K562 (cell line): ENCODE results near the gene ST3GAL3. TPM values are rescaled to one million over a fixed set of nuclear protein-coding genes. Genes with fewer than 3 reads are reported as not detected.

ENCODE experiments used
- CBX1 ChIP-seq: sonication (generic); IDR thresholded peaks from 2 replicates; pipeline ENCODE4 v1.6.1; 2016; ENCODE audit warnings: antibody characterized with exemption, low read depth, mild to moderate bottlenecking
- CBX3 ChIP-seq, 2 experiments: IDR thresholded peaks; 1 replicate in 1 of 2; 2 replicates in 1 of 2; pipeline ENCODE4 v1.6.1; 2012; ENCODE audit warnings: inconsistent platforms in 2 of 2, low read length in 2 of 2, borderline replicate concordance in 1 of 2, control low read depth in 1 of 2
- CHD4 ChIP-seq: fragments of 200-600 bp; sonication (generic); IDR thresholded peaks from 3 replicates; pipeline ENCODE4 v1.6.1; 2012; ENCODE audit warnings: low read depth, mild to moderate bottlenecking, mixed read lengths, low read length, inconsistent platforms; ENCODE audit not compliant: insufficient read depth, insufficient replicate concordance, poor library complexity, severe bottlenecking
- ETS2 ChIP-seq: IDR thresholded peaks from 2 replicates; pipeline ENCODE4 v1.6.1; 2016; ENCODE audit warnings: borderline replicate concordance, missing genetic modification characterization, mild to moderate bottlenecking, moderate library complexity, missing compliant biosample characterization; ENCODE audit not compliant: poor library complexity, severe bottlenecking
- EZH2 ChIP-seq: IDR thresholded peaks from 2 replicates; pipeline ENCODE4 v1.6.1; 2012; ENCODE audit warnings: low read depth, mild to moderate bottlenecking, inconsistent platforms, low read length, borderline replicate concordance
- HNRNPLL ChIP-seq: fragments of 200-400 bp; formaldehyde crosslinking; IDR thresholded peaks from 2 replicates; pipeline ENCODE4 v1.6.1; 2017; ENCODE audit warnings: low read length, low read depth, mild to moderate bottlenecking; ENCODE audit not compliant: poor library complexity, severe bottlenecking
- KAT7 ChIP-seq: sonication (generic); formaldehyde crosslinking; IDR thresholded peaks from 2 replicates; pipeline ENCODE4 v1.8.0; 2022; ENCODE audit warnings: missing genetic modification reagents, mild to moderate bottlenecking, borderline replicate concordance
- NFE2L1 ChIP-seq: fragments of 450-650 bp; IDR thresholded peaks from 2 replicates; pipeline ENCODE4 v1.6.1; 2016; ENCODE audit warnings: missing genetic modification characterization, low read depth, mild to moderate bottlenecking, missing compliant biosample characterization, moderate library complexity, borderline replicate concordance
- NR2C2 ChIP-seq, 2 experiments: fragments of 200-800 bp in 1 of 2; sonication (Bioruptor generic) in 1 of 2; sonication (generic) in 1 of 2; formaldehyde crosslinking in 1 of 2; IDR thresholded peaks; 2 replicates each; pipeline versions ENCODE4 v1.6.1 to v1.8.0; 2016 to 2022; ENCODE audit warnings: mild to moderate bottlenecking in 1 of 2, missing compliant biosample characterization in 1 of 2, missing genetic modification characterization in 1 of 2, missing genetic modification reagents in 1 of 2
- PCBP1 ChIP-seq: fragments of 200-400 bp; formaldehyde crosslinking; IDR thresholded peaks from 2 replicates; pipeline ENCODE4 v1.6.1; 2018; ENCODE audit warnings: mild to moderate bottlenecking, low read depth, low read length; ENCODE audit not compliant: poor library complexity, severe bottlenecking
- POLR2B ChIP-seq: fragments of 450-650 bp; IDR thresholded peaks from 2 replicates; pipeline ENCODE4 v1.6.1; 2018; ENCODE audit warnings: low read depth; ENCODE audit not compliant: partially characterized antibody
- RFX5 ChIP-seq: IDR thresholded peaks from 2 replicates; pipeline ENCODE4 v1.6.1; 2011; ENCODE audit warnings: low read depth, mild to moderate bottlenecking, improper control_type of control experiment, low read length
- TCFL5 ChIP-seq: fragments of 250-450 bp; sonication (Bioruptor Pico); conservative IDR thresholded peaks from 2 replicates; pipeline ENCODE4 v1.6.1; 2021; ENCODE audit warnings: mild to moderate bottlenecking, moderate library complexity, matching md5 sums
- TSC22D4 ChIP-seq: fragments of 450-650 bp; IDR thresholded peaks from 2 replicates; pipeline ENCODE4 v1.6.1; 2016; ENCODE audit warnings: missing genetic modification characterization, missing biosample characterization, control low read depth
- ZNF143 ChIP-seq: sonication (generic); formaldehyde crosslinking; IDR thresholded peaks from 2 replicates; pipeline ENCODE4 v1.9.0; 2022; ENCODE audit warnings: mild to moderate bottlenecking, missing genetic modification reagents
- polyA plus RNA-seq, 8 experiments: library from polyadenylated mRNA; depleted of rRNA in 4 of 8; stranded (reverse) in 5 of 8; unstranded in 3 of 8; fragments of >200 nt; fragmentation: Nextera tagmentation in 2 of 8; fragmentation: Illumina TruSeq in 1 of 8; extraction: Ambion mirVana in 2 of 8; extraction: Trizol in 1 of 8; gene quantifications; 2 replicates each; pipeline versions ENCODE4 v1.2.1 to v1.2.3, GENCODE V29; 2011 to 2014; ENCODE audit warnings: inconsistent platforms in 1 of 8, missing spikeins in 1 of 8
- total RNA-seq, 7 experiments: library from RNA; depleted of rRNA in 6 of 7; stranded (reverse); fragments of >200 nt in 6 of 7; fragmentation: Illumina TruSeq in 2 of 7; extraction: Trizol in 2 of 7; gene quantifications; 2 replicates each; pipeline versions ENCODE4 v1.2.1 to v1.2.3, GENCODE V29; 2011 to 2021; ENCODE audit warnings: low replicate concordance in 1 of 7
- TF ChIP-seq, protein P1 (sequence below): IDR thresholded peaks from 3 replicates; pipeline ENCODE4 v1.6.1; 2011; ENCODE audit warnings: borderline replicate concordance, mild to moderate bottlenecking, moderate library complexity; ENCODE audit not compliant: insufficient read length; ENCODE audit errors: extremely low read depth
- TF ChIP-seq, protein P2 (sequence below): sonication (generic); formaldehyde crosslinking; IDR thresholded peaks from 2 replicates; pipeline ENCODE4 v1.5.0; 2020; ENCODE audit warnings: missing genetic modification reagents
- TF ChIP-seq, protein P3 (sequence below): sonication (generic); formaldehyde crosslinking; IDR thresholded peaks from 2 replicates; pipeline ENCODE4 v1.8.0; 2022; ENCODE audit warnings: missing genetic modification reagents, mild to moderate bottlenecking, moderate library complexity, borderline replicate concordance
- TF ChIP-seq, protein P4 (sequence below), 3 experiments: IDR thresholded peaks in 2 of 3; conservative IDR thresholded peaks in 1 of 3; 2 replicates each; pipeline ENCODE4 v1.5.1; 2011 to 2012; ENCODE audit warnings: low read length in 3 of 3, mild to moderate bottlenecking in 3 of 3, control low read depth in 2 of 3, improper control_type of control experiment in 1 of 3, inconsistent platforms in 1 of 3, low read depth in 1 of 3, mixed read lengths in 1 of 3, moderate library complexity in 1 of 3; ENCODE audit not compliant: insufficient read depth in 2 of 3

The ST3GAL3 gene
- total and polyA plus RNA-seq, 9 of the 15 experiments (the other 6 are each of a cell fraction or from before 2014, with no cell fraction given): 1.2 to 18.9 (median 11.0) TPM

DNA sequence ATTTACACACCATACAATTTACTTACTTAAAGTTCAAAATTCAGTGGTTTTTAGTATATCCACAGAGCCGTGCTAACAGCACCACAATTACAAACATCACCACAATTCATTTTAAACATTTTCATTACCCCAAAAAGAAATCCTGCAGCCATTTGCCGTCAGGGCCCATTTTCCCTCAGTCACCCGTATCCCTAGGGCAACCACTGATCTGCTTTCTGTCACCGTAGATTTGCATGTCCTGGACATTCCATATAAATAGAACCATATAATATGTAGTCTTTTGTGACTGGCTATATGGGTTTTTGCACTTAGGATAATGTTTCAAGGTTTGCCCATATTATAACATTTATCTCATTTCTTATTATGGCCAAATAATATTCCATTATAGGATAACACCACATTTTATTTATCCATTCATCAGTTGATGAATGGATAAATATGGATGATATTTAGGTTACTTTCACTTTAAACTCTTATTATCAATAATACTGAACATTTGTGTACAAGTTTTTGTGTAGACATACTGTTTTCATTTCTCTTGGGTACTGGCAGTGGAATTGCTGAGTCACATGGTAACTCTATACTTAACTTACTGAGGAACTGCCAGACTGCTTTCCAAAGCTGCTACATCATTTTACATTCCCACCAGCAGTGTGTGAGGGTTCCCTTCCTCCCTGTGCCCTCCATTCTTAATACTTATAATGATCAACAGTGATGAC, 68.9 kb downstream of the ST3GAL3 start (continued):
- TF ChIP-seq POLR2B (no peak), KAT7 (CRISPR knock-in tag) (no peak), RFX5 (no peak), NFE2L1 (tag) (peak; percentile 92), ETS2 (tag) (no peak), CHD4 (no peak), ZNF143 (CRISPR knock-in tag) (no peak), PCBP1 (no peak), CBX1 (no peak), EZH2 (no peak), HNRNPLL (no peak), TSC22D4 (tag) (no peak), CBX3 (IDR thresholded peaks at IDR 0.05; ENCODE audit: borderline replicate concordance in 1 of 2, low read length in 2 of 2) (no peak), NR2C2 (CRISPR knock-in tag; IDR thresholded peaks at IDR 0.05) (no peak), NR2C2 (tag; IDR thresholded peaks at IDR 0.05) (no peak), TCFL5 (no peak)
- TF ChIP-seq, protein P1, sequence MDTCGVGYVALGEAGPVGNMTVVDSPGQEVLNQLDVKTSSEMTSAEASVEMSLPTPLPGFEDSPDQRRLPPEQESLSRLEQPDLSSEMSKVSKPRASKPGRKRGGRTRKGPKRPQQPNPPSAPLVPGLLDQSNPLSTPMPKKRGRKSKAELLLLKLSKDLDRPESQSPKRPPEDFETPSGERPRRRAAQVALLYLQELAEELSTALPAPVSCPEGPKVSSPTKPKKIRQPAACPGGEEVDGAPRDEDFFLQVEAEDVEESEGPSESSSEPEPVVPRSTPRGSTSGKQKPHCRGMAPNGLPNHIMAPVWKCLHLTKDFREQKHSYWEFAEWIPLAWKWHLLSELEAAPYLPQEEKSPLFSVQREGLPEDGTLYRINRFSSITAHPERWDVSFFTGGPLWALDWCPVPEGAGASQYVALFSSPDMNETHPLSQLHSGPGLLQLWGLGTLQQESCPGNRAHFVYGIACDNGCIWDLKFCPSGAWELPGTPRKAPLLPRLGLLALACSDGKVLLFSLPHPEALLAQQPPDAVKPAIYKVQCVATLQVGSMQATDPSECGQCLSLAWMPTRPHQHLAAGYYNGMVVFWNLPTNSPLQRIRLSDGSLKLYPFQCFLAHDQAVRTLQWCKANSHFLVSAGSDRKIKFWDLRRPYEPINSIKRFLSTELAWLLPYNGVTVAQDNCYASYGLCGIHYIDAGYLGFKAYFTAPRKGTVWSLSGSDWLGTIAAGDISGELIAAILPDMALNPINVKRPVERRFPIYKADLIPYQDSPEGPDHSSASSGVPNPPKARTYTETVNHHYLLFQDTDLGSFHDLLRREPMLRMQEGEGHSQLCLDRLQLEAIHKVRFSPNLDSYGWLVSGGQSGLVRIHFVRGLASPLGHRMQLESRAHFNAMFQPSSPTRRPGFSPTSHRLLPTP: no peak
- TF ChIP-seq, protein P2, sequence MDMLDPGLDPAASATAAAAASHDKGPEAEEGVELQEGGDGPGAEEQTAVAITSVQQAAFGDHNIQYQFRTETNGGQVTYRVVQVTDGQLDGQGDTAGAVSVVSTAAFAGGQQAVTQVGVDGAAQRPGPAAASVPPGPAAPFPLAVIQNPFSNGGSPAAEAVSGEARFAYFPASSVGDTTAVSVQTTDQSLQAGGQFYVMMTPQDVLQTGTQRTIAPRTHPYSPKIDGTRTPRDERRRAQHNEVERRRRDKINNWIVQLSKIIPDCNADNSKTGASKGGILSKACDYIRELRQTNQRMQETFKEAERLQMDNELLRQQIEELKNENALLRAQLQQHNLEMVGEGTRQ: no peak
- TF ChIP-seq, protein P3, sequence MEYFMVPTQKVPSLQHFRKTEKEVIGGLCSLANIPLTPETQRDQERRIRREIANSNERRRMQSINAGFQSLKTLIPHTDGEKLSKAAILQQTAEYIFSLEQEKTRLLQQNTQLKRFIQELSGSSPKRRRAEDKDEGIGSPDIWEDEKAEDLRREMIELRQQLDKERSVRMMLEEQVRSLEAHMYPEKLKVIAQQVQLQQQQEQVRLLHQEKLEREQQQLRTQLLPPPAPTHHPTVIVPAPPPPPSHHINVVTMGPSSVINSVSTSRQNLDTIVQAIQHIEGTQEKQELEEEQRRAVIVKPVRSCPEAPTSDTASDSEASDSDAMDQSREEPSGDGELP (CRISPR knock-in tag): no peak
- TF ChIP-seq, protein P4, sequence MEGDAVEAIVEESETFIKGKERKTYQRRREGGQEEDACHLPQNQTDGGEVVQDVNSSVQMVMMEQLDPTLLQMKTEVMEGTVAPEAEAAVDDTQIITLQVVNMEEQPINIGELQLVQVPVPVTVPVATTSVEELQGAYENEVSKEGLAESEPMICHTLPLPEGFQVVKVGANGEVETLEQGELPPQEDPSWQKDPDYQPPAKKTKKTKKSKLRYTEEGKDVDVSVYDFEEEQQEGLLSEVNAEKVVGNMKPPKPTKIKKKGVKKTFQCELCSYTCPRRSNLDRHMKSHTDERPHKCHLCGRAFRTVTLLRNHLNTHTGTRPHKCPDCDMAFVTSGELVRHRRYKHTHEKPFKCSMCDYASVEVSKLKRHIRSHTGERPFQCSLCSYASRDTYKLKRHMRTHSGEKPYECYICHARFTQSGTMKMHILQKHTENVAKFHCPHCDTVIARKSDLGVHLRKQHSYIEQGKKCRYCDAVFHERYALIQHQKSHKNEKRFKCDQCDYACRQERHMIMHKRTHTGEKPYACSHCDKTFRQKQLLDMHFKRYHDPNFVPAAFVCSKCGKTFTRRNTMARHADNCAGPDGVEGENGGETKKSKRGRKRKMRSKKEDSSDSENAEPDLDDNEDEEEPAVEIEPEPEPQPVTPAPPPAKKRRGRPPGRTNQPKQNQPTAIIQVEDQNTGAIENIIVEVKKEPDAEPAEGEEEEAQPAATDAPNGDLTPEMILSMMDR (IDR thresholded peaks at IDR 0.05 in 2 of 3, conservative IDR thresholded peaks at IDR 0.05 in 1 of 3; ENCODE audit: insufficient read depth in 2 of 3, low read depth in 1 of 3, low read length in 3 of 3): no peak
